ENCODE results near the gene FOSL2. TPM values are rescaled to one million over a fixed set of nuclear protein-coding genes. Genes with fewer than 3 reads are reported as not detected.

FOSL2 gene
- polyA plus RNA-seq, 1 donor (not counting 4 experiments of a cell fraction or from before 2014, with no cell fraction given): 24.1 TPM

- no peaks in the 10 kb centered on the region for H3K9me3 ChIP-seq (ENCODE audit: control insufficient read depth, low read depth, low read length)
- FAIRE-seq (no peak), DNase-seq (ENCODE audit: low read depth, low spot score) (no peak)
- H3K79me2 ChIP-seq (ENCODE audit: control insufficient read depth, insufficient read depth, low read length): no peaks in the 10 kb centered on the region
- no peak overlapping the region for H3K27ac ChIP-seq (ENCODE audit: control insufficient read depth, insufficient read depth, low read length)
- no peaks in the 10 kb centered on the region for H3K27me3 ChIP-seq (ENCODE audit: control insufficient read depth, extremely low read depth, insufficient read depth, low read length)
- H3K36me3 ChIP-seq (ENCODE audit: control insufficient read depth in 2 of 2, extremely low read depth in 1 of 2, insufficient read depth in 2 of 2, low read length in 2 of 2): no peaks in the 10 kb centered on the region
- H4K20me1 ChIP-seq (ENCODE audit: control insufficient read depth, extremely low read depth, insufficient read depth, low read length): no peaks in the 10 kb centered on the region
- H3K4me1 ChIP-seq (ENCODE audit: control insufficient read depth, extremely low read depth, insufficient read depth, low read length): peaks cover 4% of the 10 kb centered on the region
- H3K9ac ChIP-seq (ENCODE audit: control insufficient read depth, extremely low read depth, insufficient read depth, low read length): no peak overlapping the region
- H2AFZ ChIP-seq (ENCODE audit: control insufficient read depth, low read length): no peak overlapping the region
- no peak overlapping the region for H3K4me3 ChIP-seq (ENCODE audit: control insufficient read depth in 2 of 3, extremely low read depth in 1 of 3, insufficient read depth in 2 of 3, low read depth in 1 of 3, low read length in 3 of 3)
- H3K9me1 ChIP-seq (ENCODE audit: control insufficient read depth, extremely low read depth, insufficient read depth, low read length): no peaks in the 10 kb centered on the region
- dilution Hi-C loops (cut with MboI; ENCODE audit: extremely low pct_ligation_motif_present, low sequenced_read_pairs): no loop called here
- no peak overlapping the region for H3K4me2 ChIP-seq (ENCODE audit: control insufficient read depth, extremely low read depth, insufficient read depth, low read depth, low read length)
- no peak for TF ChIP-seq CTCF (optimal IDR thresholded peaks at IDR 0.05 in 1 of 3, IDR thresholded peaks at IDR 0.05 in 1 of 3, conservative IDR thresholded peaks at IDR 0.05 in 1 of 3; ENCODE audit: extremely low read depth in 1 of 3, insufficient read depth in 2 of 3, low read length in 3 of 3)
- TF ChIP-seq EZH2 (IDR thresholded peaks at IDR 0.05; ENCODE audit: low read length): no peak
Observed at GRCh38 chr2:28465148-28465885, 72.7 kb downstream of the FOSL2 start.

Small RNA genes within 50 kb of the gene (small RNA-seq; reads per million reads assigned to genes)
- gene AC104695.3 (ENCODE audit: insufficient read length in 3 of 3, low read depth in 3 of 3, low replicate concordance in 1 of 3) (0 to 0.50 (median 0.07) reads per million in 3 experiments), gene SNRPGP7 (ENCODE audit: insufficient read length in 3 of 3, low read depth in 3 of 3, low replicate concordance in 1 of 3) (0 reads per million in 3 experiments)

Other genes starting within 250 kb of the FOSL2 start
- 5.2 to 6.7 TPM (median 5.4 TPM) in 3 replicates for gene PLB1, start 103.2 kb downstream of the FOSL2 start, polyA plus RNA-seq